HepG2 (cell line): ENCODE results near the gene EIF4E.

ENCODE experiments used
- CC2D1A ChIP-seq: sonication (generic); formaldehyde crosslinking; IDR thresholded peaks from 2 replicates; pipeline ENCODE4 v1.8.1; 2023; ENCODE audit warnings: mild to moderate bottlenecking, missing genetic modification reagents
- ELK4 ChIP-seq: sonication (generic); formaldehyde crosslinking; IDR thresholded peaks from 2 replicates; pipeline ENCODE4 v1.9.0; 2021; ENCODE audit warnings: missing genetic modification reagents, borderline replicate concordance
- LCORL ChIP-seq, 2 experiments: fragments of 450-650 bp in 1 of 2; sonication (generic) in 1 of 2; formaldehyde crosslinking in 1 of 2; IDR thresholded peaks; 2 replicates each; pipeline versions ENCODE4 v1.5.0 to v1.6.1; 2017 to 2020; ENCODE audit warnings: antibody characterized with exemption in 1 of 2, missing genetic modification reagents in 1 of 2
- REST ChIP-seq, 2 experiments: IDR thresholded peaks; 2 replicates each; pipeline ENCODE4 v1.6.1; 2011 to 2012; ENCODE audit warnings: low read length in 2 of 2, borderline replicate concordance in 1 of 2, low read depth in 1 of 2, mild to moderate bottlenecking in 1 of 2, moderate library complexity in 1 of 2
- YY1 ChIP-seq: IDR thresholded peaks from 2 replicates; pipeline ENCODE4 v1.6.1; 2011; ENCODE audit warnings: low read length, low read depth, moderate library complexity, mild to moderate bottlenecking; ENCODE audit not compliant: insufficient read depth, insufficient replicate concordance
- ZBTB7A ChIP-seq: sonication (generic); formaldehyde crosslinking; IDR thresholded peaks from 2 replicates; pipeline ENCODE4 v1.8.0; 2022; ENCODE audit warnings: mild to moderate bottlenecking, missing genetic modification reagents
- ZKSCAN1 ChIP-seq: fragments of 150-350 bp; IDR thresholded peaks from 2 replicates; pipeline ENCODE4 v1.6.1; 2014; ENCODE audit warnings: low read length
- TF ChIP-seq, protein P1 (sequence below): sonication (generic); formaldehyde crosslinking; IDR thresholded peaks from 2 replicates; pipeline ENCODE4 v1.5.1; 2020; ENCODE audit warnings: mild to moderate bottlenecking, missing genetic modification reagents, moderate library complexity
- TF ChIP-seq, protein P2 (sequence below): sonication (generic); formaldehyde crosslinking; IDR thresholded peaks from 2 replicates; pipeline ENCODE4 v1.4.0; 2020; ENCODE audit warnings: missing genetic modification reagents
- TF ChIP-seq, protein P3 (sequence below): sonication (generic); formaldehyde crosslinking; IDR thresholded peaks from 2 replicates; pipeline ENCODE4 v1.5.0; 2020; ENCODE audit warnings: mild to moderate bottlenecking, missing genetic modification reagents, moderate library complexity
- TF ChIP-seq, protein P4 (sequence below): sonication (generic); formaldehyde crosslinking; IDR thresholded peaks from 2 replicates; pipeline ENCODE4 v1.5.1; 2020; ENCODE audit warnings: missing genetic modification reagents, mild to moderate bottlenecking, borderline replicate concordance

GRCh38 chr4:98959411-98959810 lies 30.5 kb upstream of the EIF4E start:
- TF ChIP-seq YY1 (no peak), CC2D1A (CRISPR knock-in tag) (no peak), REST (IDR thresholded peaks at IDR 0.05; ENCODE audit: borderline replicate concordance in 1 of 2, low read depth in 1 of 2, low read length in 2 of 2) (no peak), ZKSCAN1 (no peak), ZBTB7A (CRISPR knock-in tag) (no peak), LCORL (IDR thresholded peaks at IDR 0.05) (no peak), LCORL (CRISPR knock-in tag; IDR thresholded peaks at IDR 0.05) (no peak), ELK4 (CRISPR knock-in tag) (no peak)
- TF ChIP-seq, protein P1, sequence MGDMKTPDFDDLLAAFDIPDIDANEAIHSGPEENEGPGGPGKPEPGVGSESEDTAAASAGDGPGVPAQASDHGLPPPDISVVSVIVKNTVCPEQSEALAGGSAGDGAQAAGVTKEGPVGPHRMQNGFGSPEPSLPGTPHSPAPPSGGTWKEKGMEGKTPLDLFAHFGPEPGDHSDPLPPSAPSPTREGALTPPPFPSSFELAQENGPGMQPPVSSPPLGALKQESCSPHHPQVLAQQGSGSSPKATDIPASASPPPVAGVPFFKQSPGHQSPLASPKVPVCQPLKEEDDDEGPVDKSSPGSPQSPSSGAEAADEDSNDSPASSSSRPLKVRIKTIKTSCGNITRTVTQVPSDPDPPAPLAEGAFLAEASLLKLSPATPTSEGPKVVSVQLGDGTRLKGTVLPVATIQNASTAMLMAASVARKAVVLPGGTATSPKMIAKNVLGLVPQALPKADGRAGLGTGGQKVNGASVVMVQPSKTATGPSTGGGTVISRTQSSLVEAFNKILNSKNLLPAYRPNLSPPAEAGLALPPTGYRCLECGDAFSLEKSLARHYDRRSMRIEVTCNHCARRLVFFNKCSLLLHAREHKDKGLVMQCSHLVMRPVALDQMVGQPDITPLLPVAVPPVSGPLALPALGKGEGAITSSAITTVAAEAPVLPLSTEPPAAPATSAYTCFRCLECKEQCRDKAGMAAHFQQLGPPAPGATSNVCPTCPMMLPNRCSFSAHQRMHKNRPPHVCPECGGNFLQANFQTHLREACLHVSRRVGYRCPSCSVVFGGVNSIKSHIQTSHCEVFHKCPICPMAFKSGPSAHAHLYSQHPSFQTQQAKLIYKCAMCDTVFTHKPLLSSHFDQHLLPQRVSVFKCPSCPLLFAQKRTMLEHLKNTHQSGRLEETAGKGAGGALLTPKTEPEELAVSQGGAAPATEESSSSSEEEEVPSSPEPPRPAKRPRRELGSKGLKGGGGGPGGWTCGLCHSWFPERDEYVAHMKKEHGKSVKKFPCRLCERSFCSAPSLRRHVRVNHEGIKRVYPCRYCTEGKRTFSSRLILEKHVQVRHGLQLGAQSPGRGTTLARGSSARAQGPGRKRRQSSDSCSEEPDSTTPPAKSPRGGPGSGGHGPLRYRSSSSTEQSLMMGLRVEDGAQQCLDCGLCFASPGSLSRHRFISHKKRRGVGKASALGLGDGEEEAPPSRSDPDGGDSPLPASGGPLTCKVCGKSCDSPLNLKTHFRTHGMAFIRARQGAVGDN (CRISPR knock-in tag): no peak
- TF ChIP-seq, protein P2, sequence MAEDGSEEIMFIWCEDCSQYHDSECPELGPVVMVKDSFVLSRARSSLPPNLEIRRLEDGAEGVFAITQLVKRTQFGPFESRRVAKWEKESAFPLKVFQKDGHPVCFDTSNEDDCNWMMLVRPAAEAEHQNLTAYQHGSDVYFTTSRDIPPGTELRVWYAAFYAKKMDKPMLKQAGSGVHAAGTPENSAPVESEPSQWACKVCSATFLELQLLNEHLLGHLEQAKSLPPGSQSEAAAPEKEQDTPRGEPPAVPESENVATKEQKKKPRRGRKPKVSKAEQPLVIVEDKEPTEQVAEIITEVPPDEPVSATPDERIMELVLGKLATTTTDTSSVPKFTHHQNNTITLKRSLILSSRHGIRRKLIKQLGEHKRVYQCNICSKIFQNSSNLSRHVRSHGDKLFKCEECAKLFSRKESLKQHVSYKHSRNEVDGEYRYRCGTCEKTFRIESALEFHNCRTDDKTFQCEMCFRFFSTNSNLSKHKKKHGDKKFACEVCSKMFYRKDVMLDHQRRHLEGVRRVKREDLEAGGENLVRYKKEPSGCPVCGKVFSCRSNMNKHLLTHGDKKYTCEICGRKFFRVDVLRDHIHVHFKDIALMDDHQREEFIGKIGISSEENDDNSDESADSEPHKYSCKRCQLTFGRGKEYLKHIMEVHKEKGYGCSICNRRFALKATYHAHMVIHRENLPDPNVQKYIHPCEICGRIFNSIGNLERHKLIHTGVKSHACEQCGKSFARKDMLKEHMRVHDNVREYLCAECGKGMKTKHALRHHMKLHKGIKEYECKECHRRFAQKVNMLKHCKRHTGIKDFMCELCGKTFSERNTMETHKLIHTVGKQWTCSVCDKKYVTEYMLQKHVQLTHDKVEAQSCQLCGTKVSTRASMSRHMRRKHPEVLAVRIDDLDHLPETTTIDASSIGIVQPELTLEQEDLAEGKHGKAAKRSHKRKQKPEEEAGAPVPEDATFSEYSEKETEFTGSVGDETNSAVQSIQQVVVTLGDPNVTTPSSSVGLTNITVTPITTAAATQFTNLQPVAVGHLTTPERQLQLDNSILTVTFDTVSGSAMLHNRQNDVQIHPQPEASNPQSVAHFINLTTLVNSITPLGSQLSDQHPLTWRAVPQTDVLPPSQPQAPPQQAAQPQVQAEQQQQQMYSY (CRISPR knock-in tag): no peak
- TF ChIP-seq, protein P3, sequence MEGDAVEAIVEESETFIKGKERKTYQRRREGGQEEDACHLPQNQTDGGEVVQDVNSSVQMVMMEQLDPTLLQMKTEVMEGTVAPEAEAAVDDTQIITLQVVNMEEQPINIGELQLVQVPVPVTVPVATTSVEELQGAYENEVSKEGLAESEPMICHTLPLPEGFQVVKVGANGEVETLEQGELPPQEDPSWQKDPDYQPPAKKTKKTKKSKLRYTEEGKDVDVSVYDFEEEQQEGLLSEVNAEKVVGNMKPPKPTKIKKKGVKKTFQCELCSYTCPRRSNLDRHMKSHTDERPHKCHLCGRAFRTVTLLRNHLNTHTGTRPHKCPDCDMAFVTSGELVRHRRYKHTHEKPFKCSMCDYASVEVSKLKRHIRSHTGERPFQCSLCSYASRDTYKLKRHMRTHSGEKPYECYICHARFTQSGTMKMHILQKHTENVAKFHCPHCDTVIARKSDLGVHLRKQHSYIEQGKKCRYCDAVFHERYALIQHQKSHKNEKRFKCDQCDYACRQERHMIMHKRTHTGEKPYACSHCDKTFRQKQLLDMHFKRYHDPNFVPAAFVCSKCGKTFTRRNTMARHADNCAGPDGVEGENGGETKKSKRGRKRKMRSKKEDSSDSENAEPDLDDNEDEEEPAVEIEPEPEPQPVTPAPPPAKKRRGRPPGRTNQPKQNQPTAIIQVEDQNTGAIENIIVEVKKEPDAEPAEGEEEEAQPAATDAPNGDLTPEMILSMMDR (CRISPR knock-in tag): no peak
- TF ChIP-seq, protein P4, sequence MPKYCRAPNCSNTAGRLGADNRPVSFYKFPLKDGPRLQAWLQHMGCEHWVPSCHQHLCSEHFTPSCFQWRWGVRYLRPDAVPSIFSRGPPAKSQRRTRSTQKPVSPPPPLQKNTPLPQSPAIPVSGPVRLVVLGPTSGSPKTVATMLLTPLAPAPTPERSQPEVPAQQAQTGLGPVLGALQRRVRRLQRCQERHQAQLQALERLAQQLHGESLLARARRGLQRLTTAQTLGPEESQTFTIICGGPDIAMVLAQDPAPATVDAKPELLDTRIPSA: no peak
